Esophagus squamous epithelium (tissue), 4 donors: Measurements from ENCODE around the gene ZCCHC24.

Experiments used
- CTCF ChIP-seq, 6 experiments: fragments of 450-650 bp in 4 of 6; fragments of 200-600 bp in 2 of 6; sonication (generic) in 2 of 6; IDR thresholded peaks; one replicate each; pipeline ENCODE4 v1.5.1; 2016 to 2019; ENCODE audit warnings: antibody characterized with exemption in 6 of 6, mild to moderate bottlenecking in 4 of 6, moderate library complexity in 4 of 6
- POLR2A ChIP-seq, 4 donors: fragments of 450-650 bp; IDR thresholded peaks; one replicate each; pipeline ENCODE4 v1.6.1; 2017; ENCODE audit warnings: antibody characterized with exemption in 4 of 4, mild to moderate bottlenecking in 4 of 4, moderate library complexity in 3 of 4

DNA sequence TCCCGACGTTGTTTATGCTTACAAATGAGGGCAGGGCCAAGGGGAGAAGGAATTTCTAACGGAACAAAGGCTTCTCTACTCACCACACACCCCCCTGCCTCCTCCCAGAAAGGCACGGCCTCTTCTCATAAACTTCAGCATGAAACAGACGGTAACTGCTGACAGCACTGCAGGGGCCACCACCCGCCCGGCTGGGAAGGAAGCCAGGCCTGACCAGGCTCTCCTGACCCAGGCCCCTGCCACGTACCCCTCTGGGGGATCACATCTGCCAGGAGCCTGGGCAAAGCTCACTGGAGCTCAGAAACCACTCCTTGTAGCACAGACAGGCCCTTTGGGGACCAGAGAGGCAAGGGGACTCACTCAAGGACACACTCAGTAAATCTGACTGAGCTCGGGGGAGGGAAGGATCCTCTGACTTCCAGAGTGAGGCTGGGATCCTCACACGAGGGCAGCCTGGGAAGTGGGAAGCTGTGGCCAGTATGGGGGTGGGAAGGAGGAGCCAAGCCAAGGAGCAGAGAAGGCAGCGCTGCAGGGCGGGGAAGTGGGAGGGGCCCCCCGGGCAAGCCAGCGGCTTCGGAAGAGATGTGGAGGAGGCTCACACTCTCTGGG, 46.1 kb downstream of the ZCCHC24 start:
- no peak for TF ChIP-seq CTCF (IDR thresholded peaks at IDR 0.05)
- TF ChIP-seq POLR2A (IDR thresholded peaks at IDR 0.05) = peak in 1 of 4 donors; percentile 12
